ENCODE measurements around the gene INPP5F.

INPP5F gene

GRCh38 chr10:119878524-119878923, 152.7 kb downstream of the INPP5F start:
- H4K20me1 ChIP-seq (ENCODE audit: insufficient read depth, low read length), result no peaks in the 10 kb centered on the region
- no peak overlapping the region for H3K9ac ChIP-seq (ENCODE audit: low read length)
- H3K79me2 ChIP-seq (ENCODE audit: insufficient read depth, low read length), result no peaks in the 10 kb centered on the region
- no peak overlapping the region for H3K4me2 ChIP-seq (ENCODE audit: low read length)
- TF ChIP-seq CTCF (IDR thresholded peaks at IDR 0.05; ENCODE audit: low read length), result no peak
- no peak for TF ChIP-seq EZH2 (IDR thresholded peaks at IDR 0.05; ENCODE audit: borderline replicate concordance, low read length)
- no peaks in the 10 kb centered on the region for H3K9me2 ChIP-seq (ENCODE audit: low read depth, low read length)
- no peaks in the 10 kb centered on the region for H3K9me3 ChIP-seq (ENCODE audit: low read length)
- no peaks in the 10 kb centered on the region for H3K27me3 ChIP-seq (ENCODE audit: insufficient read depth, low read length)
- H2AFZ ChIP-seq (ENCODE audit: low read length), result no peak overlapping the region
- H3K36me3 ChIP-seq (ENCODE audit: insufficient read depth, low read length), result no peaks in the 10 kb centered on the region
- H3K27ac ChIP-seq (ENCODE audit: low read depth, low read length, poor library complexity, severe bottlenecking), result no peak overlapping the region
- H3F3A ChIP-seq (ENCODE audit: insufficient read depth, low read length), result no peaks in the 10 kb centered on the region
- H3K4me1 ChIP-seq (ENCODE audit: insufficient read depth, low read length, severe bottlenecking), result peaks cover 6% of the 10 kb centered on the region
- H3K4me3 ChIP-seq (ENCODE audit: low read depth, low read length, poor library complexity, severe bottlenecking), result no peak overlapping the region
